OCI-LY7 (cell line): ENCODE results near the gene SLC16A8. TPM values are rescaled to one million over a fixed set of nuclear protein-coding genes. Genes with fewer than 3 reads are reported as not detected.

Experiments
- BruUV-seq: library from RNA; stranded (reverse); fragments of 400-500 nt; replicated peaks from 2 replicates; lab custom pipeline; 2021; lab: Mats Ljungman, UMichigan
- CTCF ChIA-PET: fragments of 300-600 bp; sonication (Branson Sonifier 250); formaldehyde crosslinking; loops from one replicate; lab custom pipeline; 2022; ENCODE audit warnings: antibody characterized with exemption; ENCODE audit not compliant: unreplicated experiment; lab: Charles Lee
- POLR2A ChIA-PET: fragments of 300-600 bp; sonication (Branson Sonifier 250); formaldehyde crosslinking; loops from one replicate; lab custom pipeline; 2022; ENCODE audit warnings: antibody characterized with exemption; lab: Charles Lee
- DNase-seq: peaks from one replicate; pipeline ENCODE4 v3.0.0-alpha.2; 2015; ENCODE audit warnings: low spot score
- H2AFZ ChIP-seq: fragments of 200-600 bp; sonication (generic), shearing (Covaris generic); 2 replicates; pipeline ENCODE4 v1.6.1; 2014; ENCODE audit warnings: mild to moderate bottlenecking, antibody characterized with exemption, low read length, moderate library complexity
- H3K27ac ChIP-seq: fragments of 200-600 bp; sonication (generic); 2 replicates; pipeline ENCODE4 v1.5.1; 2014; ENCODE audit warnings: mixed run types, low read depth, mild to moderate bottlenecking, moderate library complexity, low read length, inconsistent platforms; ENCODE audit not compliant: poor library complexity, severe bottlenecking
- H3K36me3 ChIP-seq: fragments of 200-600 bp; sonication (generic); 2 replicates; pipeline ENCODE4 v1.6.1; 2014; ENCODE audit warnings: mild to moderate bottlenecking, antibody characterized with exemption, low read length, moderate library complexity, mixed read lengths; ENCODE audit not compliant: insufficient read depth
- H3K4me1 ChIP-seq: fragments of 200-600 bp; sonication (generic); 2 replicates; pipeline ENCODE4 v1.5.1; 2014; ENCODE audit warnings: mild to moderate bottlenecking, low read length; ENCODE audit not compliant: insufficient read depth, poor library complexity, severe bottlenecking
- H3K4me2 ChIP-seq: fragments of 200-600 bp; sonication (generic); 2 replicates; pipeline ENCODE4 v1.6.1; 2014; ENCODE audit warnings: mild to moderate bottlenecking, low read length
- H3K4me3 ChIP-seq: fragments of 200-600 bp; sonication (generic); 2 replicates; pipeline ENCODE4 v1.5.1; 2014; ENCODE audit warnings: mild to moderate bottlenecking, low read depth, low read length; ENCODE audit not compliant: poor library complexity, severe bottlenecking
- H3K79me2 ChIP-seq: fragments of 200-600 bp; sonication (generic); 2 replicates; pipeline ENCODE4 v1.6.1; 2016; ENCODE audit warnings: low read depth, mild to moderate bottlenecking, low read length, moderate library complexity, mixed read lengths; ENCODE audit not compliant: insufficient read depth
- H3K9me2 ChIP-seq: fragments of 200-600 bp; sonication (generic); 2 replicates; pipeline ENCODE4 v1.6.1; 2016; ENCODE audit warnings: mild to moderate bottlenecking, low read length, mixed read lengths; ENCODE audit not compliant: insufficient read depth
- H3K9me3 ChIP-seq: fragments of 200-600 bp; sonication (generic); 2 replicates; pipeline ENCODE4 v1.6.1; 2014; ENCODE audit warnings: mild to moderate bottlenecking, mixed run types, low read length, mixed read lengths
- H4K20me1 ChIP-seq: fragments of 200-600 bp; sonication (generic); 2 replicates; pipeline ENCODE4 v1.6.1; 2014; ENCODE audit warnings: mild to moderate bottlenecking, antibody characterized with exemption, low read length, moderate library complexity, mixed read lengths; ENCODE audit not compliant: insufficient read depth
- EZH2phosphoT487 ChIP-seq: fragments of 200-600 bp; sonication (generic); IDR thresholded peaks from 2 replicates; pipeline ENCODE4 v1.6.1; 2018; ENCODE audit warnings: low read depth, borderline replicate concordance, mild to moderate bottlenecking, mixed run types, antibody characterized with exemption, low read length, moderate library complexity, mixed read lengths
- intact Hi-C: fragments of 100-400 bp; cut with micrococcal nuclease; formaldehyde crosslinking; loops from one replicate; pipeline ENCODE4 v1.10.0; 2022; ENCODE audit not compliant: unreplicated experiment
- total RNA-seq, 2 experiments: library from RNA; depleted of rRNA in 1 of 2; stranded (reverse); fragments of >200 nt in 1 of 2; shearing (Covaris generic) in 1 of 2; gene quantifications; 2 replicates each; pipeline ENCODE4 v1.2.3, GENCODE V29; 2014 to 2022
- TF ChIP-seq, protein P1 (sequence below): fragments of 200-600 bp; sonication (generic); conservative IDR thresholded peaks from 2 replicates; pipeline ENCODE4 v1.5.1; 2014; ENCODE audit warnings: mild to moderate bottlenecking, antibody characterized with exemption, low read length, moderate library complexity, mixed read lengths

The SLC16A8 gene
- total RNA-seq, 2 experiments from 2014 or later, result not detected

DNA sequence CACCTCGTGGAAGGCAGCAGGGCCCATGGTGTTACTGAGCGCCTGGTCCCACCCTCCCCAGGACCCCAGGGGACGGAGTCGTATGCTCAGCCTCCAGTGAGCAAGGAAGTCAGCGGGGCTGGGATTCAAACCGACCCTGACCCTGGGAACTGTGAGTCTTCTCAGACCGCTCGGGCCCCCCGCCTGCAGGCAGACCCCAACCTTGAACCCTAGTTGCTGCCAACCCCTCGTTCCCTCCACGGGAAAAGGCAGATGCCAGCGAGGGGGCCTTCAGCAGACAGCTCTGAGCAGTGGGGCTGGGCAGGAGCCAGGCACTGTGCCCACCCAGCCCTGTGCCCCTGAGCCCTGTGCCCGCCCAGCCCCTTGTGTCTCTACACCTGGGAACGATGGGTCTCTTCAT is 6.4 kb downstream of the SLC16A8 start:
- intact Hi-C loops, result no loop called here
- Histone ChIP-seq H4K20me1 (no peaks in the 10 kb centered on the region), H3K4me1 (no peaks in the 10 kb centered on the region), H3K9me2 (no peaks in the 10 kb centered on the region), H3K4me2 (no peak overlapping the region), H3K79me2 (no peaks in the 10 kb centered on the region), H3K4me3 (no peak overlapping the region), H3K9me3 (no peaks in the 10 kb centered on the region), H3K36me3 (no peaks in the 10 kb centered on the region), H2AFZ (no peak overlapping the region), H3K27ac (no peak overlapping the region)
- ChIA-PET CTCF (no interaction called here), POLR2A (no interaction called here)
- BruUV-seq, result no TSS peak
- DNase-seq, result no peak
- TF ChIP-seq EZH2phosphoT487, result no peak
- TF ChIP-seq, protein P1, sequence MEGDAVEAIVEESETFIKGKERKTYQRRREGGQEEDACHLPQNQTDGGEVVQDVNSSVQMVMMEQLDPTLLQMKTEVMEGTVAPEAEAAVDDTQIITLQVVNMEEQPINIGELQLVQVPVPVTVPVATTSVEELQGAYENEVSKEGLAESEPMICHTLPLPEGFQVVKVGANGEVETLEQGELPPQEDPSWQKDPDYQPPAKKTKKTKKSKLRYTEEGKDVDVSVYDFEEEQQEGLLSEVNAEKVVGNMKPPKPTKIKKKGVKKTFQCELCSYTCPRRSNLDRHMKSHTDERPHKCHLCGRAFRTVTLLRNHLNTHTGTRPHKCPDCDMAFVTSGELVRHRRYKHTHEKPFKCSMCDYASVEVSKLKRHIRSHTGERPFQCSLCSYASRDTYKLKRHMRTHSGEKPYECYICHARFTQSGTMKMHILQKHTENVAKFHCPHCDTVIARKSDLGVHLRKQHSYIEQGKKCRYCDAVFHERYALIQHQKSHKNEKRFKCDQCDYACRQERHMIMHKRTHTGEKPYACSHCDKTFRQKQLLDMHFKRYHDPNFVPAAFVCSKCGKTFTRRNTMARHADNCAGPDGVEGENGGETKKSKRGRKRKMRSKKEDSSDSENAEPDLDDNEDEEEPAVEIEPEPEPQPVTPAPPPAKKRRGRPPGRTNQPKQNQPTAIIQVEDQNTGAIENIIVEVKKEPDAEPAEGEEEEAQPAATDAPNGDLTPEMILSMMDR, result no peak

DNA sequence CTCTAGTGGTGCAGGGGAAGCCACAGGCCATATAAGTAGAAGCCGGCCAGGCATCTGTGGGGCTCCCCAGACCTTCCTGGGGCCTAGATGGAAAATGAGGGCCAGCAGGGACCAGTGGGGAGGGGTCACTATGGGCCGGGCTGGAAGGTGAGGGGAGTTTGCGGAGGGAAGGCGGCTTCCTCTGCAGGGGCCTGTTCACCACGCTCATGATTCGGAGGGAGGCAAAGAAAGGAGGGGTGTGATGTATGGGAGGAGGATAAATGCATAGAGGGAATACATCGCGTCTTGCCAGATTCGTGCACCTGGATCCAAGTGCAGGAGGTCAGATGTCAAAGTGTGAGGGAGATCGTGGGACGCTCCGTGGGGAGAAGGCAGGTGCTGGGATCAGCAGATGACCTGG is 6.9 kb downstream of the SLC16A8 start:
- TF ChIP-seq, protein P1, result no peak
- no peak for TF ChIP-seq EZH2phosphoT487
- BruUV-seq, result no TSS peak
- intact Hi-C loops, result no loop called here
- no peak for DNase-seq
- no peak overlapping the region for H2AFZ ChIP-seq
- no peaks in the 10 kb centered on the region for H3K9me3 ChIP-seq
- no peaks in the 10 kb centered on the region for H3K36me3 ChIP-seq
- H3K79me2 ChIP-seq, result no peaks in the 10 kb centered on the region
- no peak overlapping the region for H3K4me2 ChIP-seq
- ChIA-PET CTCF (no interaction called here), POLR2A (no interaction called here)
- no peaks in the 10 kb centered on the region for H4K20me1 ChIP-seq
- no peak overlapping the region for H3K4me3 ChIP-seq
- no peak overlapping the region for H3K27ac ChIP-seq
- no peaks in the 10 kb centered on the region for H3K4me1 ChIP-seq
- H3K9me2 ChIP-seq, result no peaks in the 10 kb centered on the region

DNA sequence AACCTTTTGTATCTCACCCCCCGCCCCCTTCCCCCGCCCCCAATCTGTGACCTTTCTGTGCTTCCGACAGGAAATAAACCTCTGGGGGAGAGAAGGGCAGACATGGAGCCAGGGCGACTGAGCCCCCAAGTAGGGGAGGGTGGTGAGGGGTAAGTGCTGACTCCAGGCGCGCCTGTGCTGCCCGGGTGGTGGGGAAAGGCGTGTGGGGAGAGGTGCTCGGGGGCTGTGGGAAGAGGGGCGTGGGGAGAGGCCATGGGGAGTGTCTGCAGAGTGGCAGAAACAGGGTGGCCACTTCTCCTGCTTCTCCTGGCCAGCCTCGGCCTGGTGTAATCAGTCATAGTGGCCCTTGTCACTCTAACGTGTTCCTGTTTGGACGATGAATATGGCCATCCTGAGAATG is 8.0 kb downstream of the SLC16A8 start:
- CTCF ChIA-PET, result no interaction called here
- intact Hi-C loops, result no loop called here
- POLR2A ChIA-PET, result no interaction called here
- no peak for DNase-seq
- H3K4me3 ChIP-seq, result no peak overlapping the region
- H2AFZ ChIP-seq, result no peak overlapping the region
- H3K9me3 ChIP-seq, result no peaks in the 10 kb centered on the region
- no peaks in the 10 kb centered on the region for H3K79me2 ChIP-seq
- no peaks in the 10 kb centered on the region for H3K9me2 ChIP-seq
- no TSS peak for BruUV-seq
- no peak overlapping the region for H3K4me2 ChIP-seq
- H3K36me3 ChIP-seq, result no peaks in the 10 kb centered on the region
- no peak for TF ChIP-seq EZH2phosphoT487
- TF ChIP-seq, protein P1, result no peak
- H4K20me1 ChIP-seq, result no peaks in the 10 kb centered on the region
- no peak overlapping the region for H3K27ac ChIP-seq
- H3K4me1 ChIP-seq, result no peaks in the 10 kb centered on the region
